Midbrain (tissue), 1 donor: ENCODE measurements around the gene DAP.
A peak's percentile ranks its signal among the peaks of the same experiment; 100 is the strongest.

Experiments used
- DNase-seq: peaks from one replicate; lab custom pipeline; 2025; lab: John Stamatoyannopoulos, UW

DAP gene

DNA sequence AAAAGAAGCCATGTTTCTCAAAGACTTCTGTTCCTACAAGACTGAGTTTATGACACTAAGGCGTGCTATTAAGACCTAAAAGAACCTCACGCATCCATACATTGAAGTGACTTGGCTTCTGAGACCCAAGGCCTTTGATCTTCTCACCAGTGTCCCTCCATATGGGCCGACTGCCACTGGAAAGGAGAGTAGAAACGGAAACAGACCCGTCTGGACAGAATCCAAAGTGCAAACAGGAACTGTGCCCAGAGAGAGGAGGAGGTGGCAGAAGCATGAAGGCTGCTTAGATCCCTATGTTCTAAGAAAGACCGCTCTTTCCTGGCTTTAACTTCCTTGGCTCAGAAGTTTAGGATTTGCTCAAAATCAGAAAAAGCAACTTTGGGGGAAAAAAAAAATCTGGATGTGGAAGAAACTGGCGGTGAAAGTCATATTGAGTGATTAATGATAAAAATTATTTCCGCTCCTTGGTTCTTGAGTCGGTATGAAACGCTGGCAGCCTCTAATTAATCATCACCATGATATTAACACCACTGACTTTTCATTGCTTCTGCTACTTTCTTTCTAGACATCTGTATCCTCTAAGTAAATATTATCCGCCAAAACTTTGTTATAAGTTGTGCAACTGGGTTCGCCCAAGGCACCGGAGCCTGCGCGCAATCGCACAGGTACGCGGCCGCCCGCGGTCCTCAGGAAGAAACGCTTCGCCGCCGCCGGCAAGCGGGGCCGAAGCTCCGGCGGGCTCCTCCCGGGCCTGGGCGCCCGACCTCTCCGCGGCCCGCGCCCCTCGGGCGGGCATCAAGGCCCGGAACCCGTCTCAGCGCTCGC lies 726 bp downstream of the DAP start:
- peak; percentile 45 for DNase-seq

DNA sequence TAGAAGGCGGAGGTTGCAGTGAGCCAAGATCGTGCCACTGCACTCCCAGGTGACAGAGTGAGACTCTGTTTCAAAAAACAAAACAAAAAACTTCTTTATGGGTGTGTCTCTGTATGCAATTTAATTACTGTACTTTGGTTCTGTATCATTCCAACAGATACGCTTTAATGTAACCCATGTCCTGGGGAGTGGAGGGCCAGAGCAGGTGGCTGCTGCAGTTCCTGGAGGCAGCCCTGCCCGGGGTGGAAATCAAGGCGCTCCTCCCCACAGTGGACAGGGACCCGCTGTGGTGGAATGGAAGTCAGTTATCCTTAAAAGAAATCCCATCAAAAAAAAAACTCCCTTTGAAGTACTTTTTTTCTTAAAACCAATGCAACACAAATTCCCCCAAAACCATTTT lies 1.9 kb downstream of the DAP start:
- DNase-seq, result no peak

DNA sequence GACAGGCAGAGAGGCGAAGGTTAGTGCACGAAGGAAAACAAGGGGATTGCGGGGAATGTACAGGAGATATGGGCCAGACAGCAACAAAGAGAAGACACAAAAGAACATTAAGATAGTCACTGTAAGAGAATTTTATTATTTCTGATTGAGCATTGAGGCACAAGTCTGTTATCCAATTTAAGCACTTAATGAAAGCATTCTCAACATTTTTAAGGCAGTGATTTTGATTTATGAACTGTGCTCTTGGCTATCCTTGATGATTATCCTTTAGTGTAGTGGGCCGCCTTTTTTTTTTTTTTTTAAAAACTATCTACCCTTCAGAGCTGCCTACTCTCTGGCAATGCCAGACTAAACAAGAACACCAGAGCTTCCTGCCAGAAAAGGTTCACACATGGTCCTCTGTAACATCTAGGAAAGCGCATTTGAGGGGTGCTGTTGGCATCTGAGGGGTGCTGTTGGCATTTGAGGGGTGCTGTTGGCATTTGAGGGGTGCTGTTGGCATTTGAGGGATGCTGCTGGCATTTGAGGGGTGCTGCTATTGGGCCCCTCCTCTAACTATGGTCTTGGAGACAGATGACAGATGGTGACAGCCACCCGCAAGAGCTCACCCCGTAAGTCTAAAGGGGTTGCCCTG lies 3.0 kb downstream of the DAP start:
- DNase-seq, result no peak

DNA sequence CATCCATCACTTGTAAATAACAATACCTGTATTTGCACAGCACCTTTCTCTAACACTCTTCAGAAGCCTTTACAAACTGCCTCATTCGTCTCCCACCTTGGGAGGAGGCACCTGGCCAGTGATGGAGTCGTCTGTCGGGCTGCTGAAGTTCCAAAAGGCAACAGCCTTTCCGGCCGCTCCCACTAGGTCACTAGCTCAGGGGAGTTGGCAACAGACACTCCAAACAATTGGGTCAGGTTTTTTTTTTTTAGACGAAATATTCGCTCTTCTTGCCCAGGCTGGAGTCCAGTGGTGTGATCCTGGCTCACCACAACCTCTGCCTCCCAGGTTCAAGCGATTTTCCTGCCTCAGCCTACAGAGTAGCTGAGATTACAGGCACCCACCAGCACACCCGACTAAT lies 4.0 kb downstream of the DAP start:
- DNase-seq, result no peak

DNA sequence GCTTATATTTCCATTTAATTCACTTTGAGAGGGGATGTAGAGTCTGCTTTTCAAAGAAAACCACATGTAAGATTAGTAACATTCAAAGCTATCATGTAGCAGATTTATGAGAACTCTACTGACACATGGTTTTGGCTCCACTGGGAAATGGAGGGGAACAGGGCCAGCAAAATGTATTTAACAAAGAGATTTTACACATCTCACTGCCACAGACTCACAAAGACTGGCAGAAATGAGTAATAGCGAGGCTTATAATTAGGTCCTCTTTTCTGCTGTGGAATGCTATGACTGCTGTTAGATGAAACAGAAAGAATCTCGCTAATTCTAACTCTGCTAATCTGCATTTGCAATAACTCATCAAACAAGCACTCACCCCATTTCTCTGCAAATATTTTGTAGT lies 4.5 kb downstream of the DAP start:
- DNase-seq, result no peak

DNA sequence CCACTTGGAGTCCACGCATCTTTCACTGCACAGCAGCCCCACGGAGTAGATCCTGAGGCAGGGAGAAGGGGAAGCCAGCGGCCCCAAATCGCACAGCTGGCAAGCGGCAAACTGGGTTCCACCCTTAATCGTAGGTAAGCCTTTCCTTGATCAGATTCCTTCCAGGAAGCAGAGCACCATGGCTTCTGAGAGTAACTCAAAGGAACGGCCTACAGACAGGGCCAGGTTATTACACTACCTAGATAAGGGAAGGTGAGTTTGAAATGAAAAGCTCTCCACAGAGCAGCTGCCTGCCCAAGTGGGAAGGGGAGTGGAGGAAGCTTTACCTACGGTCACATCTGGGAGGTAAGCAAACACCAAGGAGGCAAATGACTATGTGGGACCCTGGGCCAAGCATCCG lies 7.9 kb downstream of the DAP start:
- no peak for DNase-seq

DNA sequence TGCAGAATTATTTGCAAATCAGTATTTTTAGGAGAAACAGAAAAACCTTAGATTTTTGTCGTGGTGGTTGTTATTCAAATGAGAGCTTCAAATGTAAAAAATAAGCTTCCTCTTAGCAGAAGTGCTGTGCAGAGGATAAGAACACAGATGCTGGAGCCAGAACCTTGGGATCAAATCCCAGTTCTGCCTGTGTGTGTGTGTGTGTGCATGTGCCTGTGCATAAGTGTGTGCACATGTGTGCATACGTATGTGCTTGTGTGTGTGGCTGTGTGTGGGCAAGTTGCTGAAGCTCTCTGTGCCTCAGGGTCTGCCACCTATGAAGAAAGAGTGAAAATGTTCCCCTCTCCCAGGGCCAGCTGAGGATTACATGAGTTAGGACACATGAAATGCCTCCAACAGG lies 8.6 kb downstream of the DAP start:
- no peak for DNase-seq

DNA sequence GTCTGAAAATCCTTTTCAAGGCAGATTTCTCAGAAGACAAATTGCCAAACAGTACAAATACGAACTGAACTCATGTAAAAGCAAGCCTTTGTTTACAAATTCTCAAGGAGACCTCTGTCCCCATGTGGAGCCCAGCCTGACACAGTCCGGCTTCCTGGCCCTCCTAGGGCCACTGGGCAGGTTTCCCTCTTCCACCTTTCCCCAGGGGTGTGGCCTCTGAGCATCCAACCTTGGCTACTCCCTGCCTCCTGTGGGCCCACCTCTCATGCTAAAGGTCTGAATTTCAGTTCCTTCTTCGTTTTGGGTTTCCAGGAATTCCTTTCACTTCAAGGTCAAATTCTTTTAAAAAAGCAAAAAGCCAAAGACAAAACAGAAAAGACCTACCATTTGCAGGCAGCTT lies 10.1 kb downstream of the DAP start:
- no peak for DNase-seq

DNA sequence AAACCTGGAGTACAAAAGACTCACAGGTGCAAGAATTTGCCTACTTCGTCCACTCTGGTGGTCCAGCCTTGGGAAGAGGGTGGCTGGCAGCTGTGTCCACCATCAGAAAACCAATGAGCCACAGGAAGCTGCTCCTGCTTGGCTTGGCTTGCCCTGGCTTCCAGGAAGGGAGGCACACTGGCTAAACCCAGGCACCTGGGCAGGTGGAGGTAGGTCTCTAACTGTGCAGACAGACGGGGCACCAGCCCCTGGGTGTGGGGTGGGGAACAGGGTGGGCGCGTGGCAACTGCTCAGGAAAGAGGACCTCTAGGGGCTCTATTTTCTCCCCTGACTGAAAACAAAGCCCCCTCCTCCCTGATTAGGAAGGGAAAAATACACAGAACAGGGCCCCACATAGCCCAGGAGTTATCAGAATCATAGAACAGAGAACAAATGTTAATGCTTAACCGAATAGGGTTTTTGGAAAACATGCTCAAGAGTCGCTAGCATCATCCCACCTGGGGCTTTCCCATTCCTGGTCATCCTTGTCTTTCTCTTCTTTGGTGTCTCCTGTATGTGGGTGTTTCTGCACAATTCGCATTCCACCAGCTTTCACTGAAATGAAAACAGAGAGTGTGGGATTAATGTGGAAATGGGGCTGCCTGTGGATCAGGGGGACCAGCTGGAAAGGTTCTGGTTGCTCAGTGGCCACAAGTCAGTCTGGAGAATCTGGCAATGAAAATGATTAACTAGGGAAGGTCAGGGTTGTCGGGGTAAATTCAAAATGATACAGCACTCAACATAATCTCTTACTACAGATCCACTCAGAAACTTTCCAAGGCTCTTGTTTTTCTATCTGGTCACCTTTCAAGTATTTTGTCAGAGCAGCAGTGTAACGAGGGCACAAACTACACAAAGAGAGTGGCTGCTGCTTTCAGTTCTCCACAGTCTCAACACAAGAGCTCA lies 13.1 kb downstream of the DAP start:
- DNase-seq, result no peak

DNA sequence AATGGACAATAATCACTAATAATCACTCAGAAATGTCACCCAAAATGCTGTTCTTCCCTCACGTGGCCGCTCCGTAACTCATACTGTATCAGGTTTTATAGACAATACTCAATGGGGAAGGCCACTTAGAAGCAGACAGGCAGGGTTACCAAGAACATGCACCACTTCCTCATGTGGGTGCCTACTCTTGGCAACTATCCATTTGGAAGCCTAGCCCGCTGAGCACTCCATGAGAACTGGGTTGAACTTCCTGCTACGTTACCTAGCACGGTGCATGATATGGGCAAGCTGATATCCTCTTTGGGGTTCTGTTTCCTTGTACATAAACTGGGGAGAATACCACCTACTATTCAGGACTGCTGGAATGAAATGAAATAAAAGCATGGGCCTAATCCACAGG lies 14.3 kb downstream of the DAP start:
- DNase-seq, result peak; percentile 37

DNA sequence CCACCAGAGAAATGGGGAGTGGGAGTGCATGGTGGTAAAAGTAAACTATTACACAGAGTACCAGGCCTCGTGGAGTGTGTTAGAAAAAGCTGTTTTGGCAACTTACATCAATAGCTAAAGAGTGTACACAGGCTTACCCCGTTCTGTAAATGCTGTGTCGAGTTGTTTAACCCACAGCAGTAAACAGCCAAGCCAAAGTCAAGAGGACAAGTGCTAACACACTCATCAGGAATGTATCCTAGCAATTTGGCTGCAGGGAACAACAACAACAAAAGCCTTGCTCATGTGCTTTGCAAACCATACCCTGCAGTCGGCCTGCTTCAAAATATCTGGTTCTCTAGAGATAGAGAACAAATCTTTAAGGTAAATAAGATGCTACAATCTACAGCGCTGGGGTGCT lies 15.9 kb downstream of the DAP start:
- DNase-seq, result no peak

DNA sequence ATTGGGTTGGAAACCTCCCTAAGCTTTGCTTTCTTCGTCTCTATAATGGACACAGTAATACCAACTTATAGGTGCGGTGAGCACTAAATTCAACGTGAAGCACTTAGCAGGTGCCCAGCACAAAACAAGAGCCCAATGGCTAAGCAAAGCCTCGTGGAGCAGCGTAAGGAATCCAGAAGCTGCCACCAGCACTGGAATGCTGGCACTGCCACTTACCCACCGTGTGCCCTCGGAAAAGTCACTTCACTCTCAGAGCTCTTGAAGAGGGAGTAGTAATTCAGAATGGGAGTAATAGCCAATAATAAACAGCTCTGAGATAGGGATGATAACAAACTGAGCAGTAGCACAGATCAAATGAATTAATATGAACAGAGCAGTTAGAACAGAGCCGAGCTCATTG lies 16.4 kb downstream of the DAP start:
- DNase-seq, result no peak

DNA sequence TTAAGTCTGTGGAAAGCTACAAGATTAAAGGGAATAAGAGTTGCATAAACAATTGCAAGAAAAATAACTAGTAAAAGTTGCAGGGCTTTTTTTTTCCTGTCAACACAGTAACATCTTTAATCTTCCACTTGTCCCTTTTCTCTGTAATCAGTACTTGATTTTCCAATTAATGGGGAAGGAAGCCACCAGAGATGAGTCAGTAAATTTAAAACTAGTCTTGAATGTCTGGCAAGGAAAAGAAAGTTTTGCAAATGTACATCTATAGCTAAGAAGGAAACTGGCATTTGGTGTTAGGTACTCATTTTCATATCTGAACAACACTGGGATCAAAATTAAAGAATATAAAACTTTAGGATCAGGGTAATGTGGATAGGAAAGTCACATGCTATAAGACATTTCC lies 17.1 kb downstream of the DAP start:
- no peak for DNase-seq

DNA sequence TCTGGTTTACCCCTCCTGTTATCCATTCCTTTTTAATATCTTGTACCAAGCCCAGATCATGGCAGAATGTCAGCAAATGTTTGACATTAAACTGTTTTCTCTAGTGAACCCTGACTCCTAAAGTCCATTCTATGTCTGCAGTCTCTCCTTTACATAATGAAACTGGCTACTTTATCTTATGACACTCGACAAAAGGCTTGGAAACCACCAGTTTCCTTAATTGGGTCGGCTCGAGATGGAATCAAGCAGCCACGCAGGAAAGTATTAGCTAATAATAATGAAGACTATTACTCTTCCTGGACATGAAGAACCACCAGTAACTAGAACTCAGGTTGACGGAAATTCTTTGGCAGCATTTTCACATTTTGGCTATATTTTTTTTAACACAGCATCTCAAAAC lies 17.5 kb downstream of the DAP start:
- no peak for DNase-seq

DNA sequence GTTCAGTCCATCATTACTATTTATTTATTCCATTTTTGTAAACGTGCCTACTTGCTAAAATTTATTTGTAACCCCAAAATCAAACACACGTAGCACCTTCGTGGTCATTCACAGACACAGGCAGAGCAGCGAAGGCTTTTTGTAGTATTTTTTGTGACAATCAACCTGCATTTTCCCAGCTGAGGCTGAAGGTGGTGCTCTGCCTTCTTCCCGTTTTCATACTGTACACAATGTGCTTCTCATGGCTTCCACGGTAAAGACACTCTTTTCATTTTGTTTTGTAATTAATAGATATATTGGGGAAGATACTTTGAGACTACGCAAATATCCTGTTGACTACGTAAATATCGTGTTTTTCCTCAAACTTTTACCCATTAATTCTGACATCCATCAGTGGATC lies 19.4 kb downstream of the DAP start:
- no peak for DNase-seq

DNA sequence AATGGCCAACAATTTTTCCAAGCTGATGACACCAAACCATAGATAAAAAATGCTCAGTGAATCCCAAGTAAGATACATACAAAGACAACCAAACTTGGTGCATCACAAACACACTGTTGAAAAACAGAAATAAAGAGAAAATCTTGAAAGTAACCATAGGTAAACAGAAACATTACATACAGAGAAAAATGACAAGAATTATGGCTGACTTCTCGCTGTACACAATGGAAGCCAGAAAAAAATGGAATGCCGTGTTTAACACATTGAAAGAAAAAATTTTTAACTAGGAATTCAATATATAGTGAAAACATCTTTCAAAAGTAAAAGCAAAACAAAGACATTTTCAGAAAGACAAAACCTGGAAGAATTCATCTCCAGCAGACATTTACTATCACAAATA lies 20.6 kb downstream of the DAP start:
- DNase-seq, result no peak

DNA sequence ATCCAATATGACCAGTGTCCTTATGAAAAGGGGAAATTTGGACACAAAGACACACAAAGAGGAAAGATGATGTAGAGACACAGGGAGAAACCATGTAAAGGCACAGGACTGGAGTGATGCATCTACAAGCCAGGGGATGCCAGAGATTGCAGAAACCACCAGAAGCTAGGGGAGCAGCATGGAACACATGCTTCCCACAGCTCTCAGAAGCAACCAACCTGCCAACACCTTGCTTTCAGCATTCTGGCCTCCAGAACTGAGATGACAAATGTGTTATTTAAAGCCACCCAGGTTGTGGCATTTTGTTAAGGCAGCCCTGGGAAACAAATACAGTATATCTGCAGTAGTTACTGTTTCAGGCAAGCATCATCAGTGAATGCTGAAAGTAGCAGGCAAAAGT lies 23.2 kb downstream of the DAP start:
- no peak for DNase-seq

DNA sequence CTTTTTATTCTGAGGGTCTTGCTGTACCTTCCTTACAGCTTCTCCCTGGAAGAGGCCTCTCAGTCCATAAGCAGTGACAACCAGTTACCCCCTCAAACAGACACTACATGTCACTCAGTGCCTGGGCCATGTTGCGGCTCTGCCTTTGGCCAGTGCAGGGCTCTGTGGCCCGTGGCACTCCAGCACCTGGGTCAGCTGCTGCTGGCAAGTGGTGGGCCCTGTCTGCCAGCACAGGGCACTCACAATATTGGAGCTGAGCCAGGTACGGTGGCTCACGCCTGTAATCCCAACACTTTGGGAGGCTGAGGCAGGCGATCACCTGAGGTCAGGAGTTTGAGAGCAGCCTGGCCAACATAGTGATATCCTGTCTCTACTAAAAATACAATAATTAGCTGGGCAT lies 24.2 kb downstream of the DAP start:
- DNase-seq, result no peak

DNA sequence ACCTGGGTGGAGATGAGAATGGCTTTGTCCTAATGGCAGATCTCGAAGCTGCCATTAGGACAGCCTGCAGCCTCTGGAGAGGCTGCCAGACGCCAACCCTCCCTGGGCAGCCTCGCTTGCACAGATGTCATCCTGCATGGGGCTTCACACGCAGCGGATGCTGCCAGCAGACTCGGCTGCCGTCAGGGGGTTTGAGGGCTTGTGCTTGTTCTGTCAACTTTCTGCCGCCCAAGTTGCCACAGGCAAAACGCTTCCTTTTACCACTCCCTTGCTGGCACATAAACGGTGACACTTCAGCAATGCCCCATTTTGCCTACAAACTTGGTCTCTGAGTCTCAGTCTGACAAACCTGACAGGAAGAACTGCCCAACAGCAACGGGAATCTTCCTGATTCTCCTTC lies 24.7 kb downstream of the DAP start:
- no peak for DNase-seq

DNA sequence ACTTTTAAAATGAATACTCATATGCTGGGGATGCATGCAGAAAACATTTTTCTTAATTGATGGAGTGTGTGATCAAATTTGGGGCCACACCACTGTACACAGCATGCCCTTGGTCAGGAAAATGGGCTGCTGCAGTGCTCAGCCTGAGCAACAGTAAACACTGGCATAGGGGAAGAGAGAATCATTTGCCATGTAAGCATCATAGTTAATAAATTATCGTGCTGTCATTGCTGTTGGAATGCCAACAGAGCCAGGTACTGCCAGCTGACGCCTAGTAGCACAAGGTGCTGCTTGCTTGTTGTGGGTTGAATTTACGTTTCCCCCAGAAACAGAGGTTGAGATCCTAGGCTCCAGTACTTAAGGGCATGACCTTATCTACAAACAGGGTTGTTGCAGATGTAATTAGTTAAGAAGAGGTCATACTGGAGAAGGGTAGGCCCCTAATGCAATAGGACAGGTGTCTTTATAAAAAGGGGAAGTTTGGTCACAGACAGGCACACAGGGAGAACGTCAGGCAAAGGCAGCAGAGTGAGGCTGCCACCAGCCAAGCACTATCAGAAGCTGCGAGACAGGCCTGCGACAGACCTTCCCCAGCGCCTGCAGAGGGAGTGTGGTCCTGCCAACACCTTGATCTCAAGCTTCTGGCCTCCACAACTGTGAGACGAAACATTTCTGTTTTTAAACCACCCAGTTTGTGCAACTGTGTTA lies 25.3 kb downstream of the DAP start:
- no peak for DNase-seq

DNA sequence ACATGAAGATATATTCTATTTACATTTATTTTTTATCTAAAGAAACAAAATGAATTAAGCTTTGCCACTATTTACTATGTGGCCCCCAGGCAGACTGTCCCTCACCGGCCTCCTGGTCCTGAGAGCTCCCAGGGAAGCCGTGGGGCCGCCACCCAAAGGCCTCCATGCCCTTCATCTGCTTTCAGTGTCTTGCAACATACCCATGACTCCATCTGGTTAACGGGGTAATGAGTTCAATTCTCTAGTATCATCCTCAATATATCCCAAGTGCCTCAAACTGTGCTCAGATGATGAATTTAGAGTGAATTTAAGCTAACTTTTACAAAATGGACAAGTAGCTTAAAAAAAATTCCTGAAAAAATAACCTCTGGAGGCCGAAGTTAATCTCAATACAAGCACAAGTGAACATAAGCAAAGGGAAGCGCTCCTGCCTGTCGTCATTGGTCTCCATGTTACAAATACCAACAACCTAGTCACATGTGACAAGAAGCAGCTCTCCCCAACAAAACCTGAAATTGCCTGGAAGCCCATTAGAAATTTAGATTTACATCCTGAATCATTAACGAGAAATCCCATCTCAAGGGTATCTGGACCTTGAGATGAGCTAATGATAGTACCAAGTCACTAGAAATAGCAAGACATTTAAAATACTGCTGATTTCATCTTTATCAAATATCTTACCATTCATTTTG lies 26.1 kb downstream of the DAP start:
- no peak for DNase-seq
